Ovary (tissue), 9 donors: ENCODE measurements around the gene PDE4D. TPM values are rescaled to one million over a fixed set of nuclear protein-coding genes. Genes with fewer than 3 reads are reported as not detected.

Experiments used
- DNase-seq, 5 donors: peaks; one replicate each; pipeline ENCODE4 v3.0.0-alpha.2; 2019 to 2020
- H3K27ac ChIP-seq, 2 donors: fragments of 200-600 bp; one replicate each; pipeline versions ENCODE4 v1.5.1 to v1.8.0; 2019 to 2022
- H3K27me3 ChIP-seq: fragments of 200-600 bp; one replicate; pipeline ENCODE4 v1.8.0; 2022
- H3K36me3 ChIP-seq: fragments of 200-600 bp; sonication (generic); one replicate; pipeline ENCODE4 v1.5.1; 2019
- H3K4me1 ChIP-seq: one replicate; pipeline ENCODE4 v1.8.1; 2013; ENCODE audit warnings: mild to moderate bottlenecking, moderate library complexity; ENCODE audit not compliant: insufficient read depth
- H3K4me3 ChIP-seq: fragments of 200-600 bp; sonication (generic); one replicate; pipeline ENCODE4 v1.5.1; 2017
- H3K9me3 ChIP-seq, 2 donors: fragments of 200-600 bp in 1 of 2; sonication (generic) in 1 of 2; one replicate each; pipeline versions ENCODE4 v1.5.1 to v1.8.1; 2013 to 2019; ENCODE audit warnings: mild to moderate bottlenecking in 1 of 2, moderate library complexity in 1 of 2
- CTCF ChIP-seq, 3 donors: fragments of 450-650 bp in 2 of 3; fragments of 200-600 bp in 1 of 3; IDR thresholded peaks; one replicate each; pipeline versions ENCODE4 v1.5.1 to v1.8.0; 2016 to 2022; ENCODE audit warnings: antibody characterized with exemption in 3 of 3, mild to moderate bottlenecking in 1 of 3
- EP300 ChIP-seq: sonication (generic); formaldehyde crosslinking; IDR thresholded peaks from one replicate; pipeline ENCODE4 v1.6.1; 2017; ENCODE audit warnings: antibody characterized with exemption
- POLR2A ChIP-seq: fragments of 450-650 bp; IDR thresholded peaks from one replicate; pipeline ENCODE4 v1.6.1; 2017; ENCODE audit warnings: antibody characterized with exemption, mild to moderate bottlenecking, moderate library complexity
- WGBS, 3 donors: extraction: QIAGEN DNeasy Blood & Tissue Kit in 1 of 3; methylation state at CpG; one replicate each; pipeline versions ENCODE4 v1.1.5 to v1.1.7; 2013 to 2017; 5-methylcytosine and 5-hydroxymethylcytosine counted together
- intact Hi-C, 4 donors: fragments of 100-400 bp; cut with DNase I; formaldehyde crosslinking; loops; one replicate each; pipeline versions ENCODE4 v1.11.0 to v1.15.1; 2022 to 2023
- polyA plus RNA-seq, 2 donors: library from polyadenylated mRNA; stranded (reverse); fragments of 200-250 nt in 1 of 2; fragments of 350-450 nt in 1 of 2; fragmentation: Illumina TruSeq in 1 of 2; extraction: RNeasy Lipid Tissue Mini Kit (QIAGEN cat#74804) in 1 of 2; gene quantifications; one replicate each; pipeline ENCODE4 v1.2.3, GENCODE V29; 2013 to 2014
- total RNA-seq, 7 donors: library from RNA; depleted of rRNA in 2 of 7; stranded (reverse); fragments of >200 nt in 2 of 7; fragmentation: NEBNext Ultra II Directional in 3 of 7; extraction: Animal tissue kit (Norgen Biotek cat#: 25700) in 3 of 7; gene quantifications; one replicate each; pipeline versions ENCODE4 v1.1.0 to v1.2.4, GENCODE V29; 2016 to 2023
- donor health status: DM: no; HTN: no; CAD: no; lungs with moderate emphysema.
- donor health status: DM: no; HTN: no; CAD: no.
- donor health status: Bipolar disorder and iron deficiency.
- donor health status: DM: yes; HTN: yes; CAD: no.
- donor health status: DM: no; HTN: no; CAD: no.
- donor health status: DM: yes; HTN: yes; CAD: no.

PDE4D gene
- total and polyA plus RNA-seq, 9 donors = 1.3 to 67.6 (median 8.4) TPM

- TF ChIP-seq CTCF (IDR thresholded peaks at IDR 0.05) = no peak
- TF ChIP-seq POLR2A = no peak
- no peak for TF ChIP-seq EP300
- H3K27me3 ChIP-seq = no peaks in the 10 kb centered on the region
- H3K27ac ChIP-seq = no peak overlapping the region
- H3K4me1 ChIP-seq = no peaks in the 10 kb centered on the region
- WGBS, 3 donors = 18 to 34% (median 25%) methylated on average over 1 of the region's 1 CpG
- no peak for DNase-seq
- no peaks in the 10 kb centered on the region for H3K9me3 ChIP-seq
- H3K36me3 ChIP-seq = no peaks in the 10 kb centered on the region
- intact Hi-C loops = no loop called here
- no peak overlapping the region for H3K4me3 ChIP-seq
Measured at GRCh38 chr5:59500014-59500413, 393.5 kb downstream of the PDE4D start.

GRCh38 chr5:59497207-59497606 is 396.3 kb downstream of the PDE4D start:
- 85 to 91% (median 89%) methylated on average over 1 of the region's 1 CpG for WGBS, 3 donors
- no peaks in the 10 kb centered on the region for H3K9me3 ChIP-seq
- TF ChIP-seq CTCF (IDR thresholded peaks at IDR 0.05) = no peak
- no peak for TF ChIP-seq POLR2A
- TF ChIP-seq EP300 = no peak
- no peaks in the 10 kb centered on the region for H3K27me3 ChIP-seq
- no peak overlapping the region for H3K4me3 ChIP-seq
- no peak for DNase-seq
- no peaks in the 10 kb centered on the region for H3K4me1 ChIP-seq
- no peaks in the 10 kb centered on the region for H3K36me3 ChIP-seq
- no peak overlapping the region for H3K27ac ChIP-seq
- intact Hi-C loops = no loop called here

- 86 to 92% (median 89%) methylated on average over 17 of the region's 17 CpGs for WGBS, 3 donors
- H3K36me3 ChIP-seq = no peaks in the 10 kb centered on the region
- intact Hi-C loops = no loop called here
- H3K4me1 ChIP-seq = no peaks in the 10 kb centered on the region
- no peak for DNase-seq
- TF ChIP-seq POLR2A (no peak), EP300 (no peak), CTCF (IDR thresholded peaks at IDR 0.05) (no peak)
- no peaks in the 10 kb centered on the region for H3K27me3 ChIP-seq
- no peak overlapping the region for H3K27ac ChIP-seq
- H3K9me3 ChIP-seq = no peaks in the 10 kb centered on the region
- no peak overlapping the region for H3K4me3 ChIP-seq
Measured at GRCh38 chr5:59496524-59497134, 396.9 kb downstream of the PDE4D start.

- intact Hi-C loops = no loop called here
- Histone ChIP-seq H3K9me3 (no peaks in the 10 kb centered on the region), H3K4me1 (no peaks in the 10 kb centered on the region), H3K27ac (no peak overlapping the region), H3K27me3 (no peaks in the 10 kb centered on the region), H3K36me3 (no peaks in the 10 kb centered on the region), H3K4me3 (no peak overlapping the region)
- WGBS, 3 donors = 94 to 97% (median 97%) methylated on average over 1 of the region's 1 CpG
- DNase-seq = no peak
- TF ChIP-seq EP300 = no peak
- TF ChIP-seq POLR2A = no peak
- TF ChIP-seq CTCF (IDR thresholded peaks at IDR 0.05) = no peak
Measured at GRCh38 chr5:59491945-59492344, 401.6 kb downstream of the PDE4D start.
